HG02973 (cell line): Measurements from ENCODE around the gene TSNAX.
A peak's percentile ranks its signal among the peaks of the same experiment; 100 is the strongest.

Experiments
- ATAC-seq: cut with Tn5 transposase; IDR thresholded peaks from one replicate; pipeline ENCODE4 v1.9.1; 2021; ENCODE audit warnings: moderate library complexity; ENCODE audit not compliant: unreplicated experiment

TSNAX gene

GRCh38 chr1:231597971-231598370 is 69.5 kb downstream of the TSNAX start:
- ATAC-seq: no peak

DNA sequence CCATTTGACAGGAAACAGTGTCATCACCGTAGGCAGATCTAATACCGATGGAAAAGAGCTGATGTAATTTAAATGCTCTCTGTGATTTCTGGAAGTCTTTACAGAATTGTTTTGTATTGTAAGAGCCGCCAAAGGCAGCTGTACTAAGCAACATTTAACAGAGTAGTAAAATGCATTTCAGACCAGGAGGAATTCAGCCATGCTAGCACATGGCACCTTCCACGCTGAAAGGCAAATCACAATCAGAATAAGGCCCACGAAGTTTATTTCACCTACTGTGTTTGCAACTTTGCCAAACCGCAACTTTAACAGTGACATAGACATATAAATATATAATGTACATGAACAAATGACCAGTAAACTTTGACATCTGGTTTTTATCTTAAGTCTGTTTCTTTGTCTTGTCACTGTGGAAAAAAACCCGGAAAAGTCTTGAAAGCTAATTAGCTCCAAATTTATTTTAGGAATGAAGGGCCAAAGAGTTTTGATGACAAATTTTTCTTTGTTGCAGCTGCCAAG is 72.0 kb downstream of the TSNAX start:
- no peak for ATAC-seq

DNA sequence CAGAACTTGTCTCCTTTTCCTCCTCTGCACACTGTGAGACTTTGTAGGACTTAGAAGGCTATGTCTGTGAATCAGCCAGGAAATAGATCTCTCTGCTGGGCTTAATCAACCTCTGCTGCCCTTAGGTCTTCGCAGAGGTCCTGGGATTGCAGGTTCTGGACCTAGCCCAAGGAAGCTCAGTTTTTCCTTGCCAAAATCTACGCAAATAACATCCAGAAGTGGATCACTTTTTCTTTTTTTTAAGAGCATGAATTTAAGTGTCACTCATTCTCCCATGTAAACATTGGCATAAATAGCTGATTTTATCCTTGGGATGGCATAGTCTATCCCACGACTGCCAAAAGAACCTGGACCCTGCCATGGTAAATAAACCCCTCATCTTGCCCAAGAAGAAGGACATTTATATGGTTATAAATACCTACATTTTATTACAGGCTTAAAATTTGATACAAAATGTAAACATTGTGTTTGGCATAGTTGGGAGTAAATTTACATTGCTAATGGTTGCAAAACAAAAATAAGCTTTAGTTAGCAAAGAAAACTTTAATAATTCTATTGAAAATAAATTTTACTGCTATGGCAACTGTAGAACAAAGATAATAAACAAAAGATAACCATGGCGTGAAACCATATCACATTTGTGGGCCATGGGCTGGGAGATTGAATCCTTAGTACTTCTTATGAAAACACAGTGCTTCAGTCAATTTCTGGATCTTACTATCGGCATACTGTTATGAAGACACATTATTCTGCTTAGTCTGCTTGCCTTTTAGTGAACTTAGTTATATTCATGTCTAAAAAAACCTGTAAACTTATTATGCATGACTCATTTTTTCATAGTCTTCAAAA is 73.6 kb downstream of the TSNAX start:
- ATAC-seq: no peak

DNA sequence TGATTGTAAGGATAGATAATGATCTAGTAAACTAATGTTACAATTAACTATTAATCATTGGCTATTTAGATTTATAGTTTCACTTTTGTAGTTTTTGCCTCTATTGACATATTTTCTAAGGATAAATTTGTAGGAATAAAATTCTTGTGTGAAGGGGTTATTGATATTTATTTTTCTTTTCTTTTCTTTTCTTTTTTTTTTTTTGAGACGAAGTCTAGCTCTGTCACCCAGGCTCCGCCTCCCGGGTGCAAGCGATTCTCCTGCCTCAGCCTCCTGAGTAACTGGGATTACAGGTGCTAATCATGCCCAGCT is 74.2 kb downstream of the TSNAX start:
- ATAC-seq: no peak

DNA sequence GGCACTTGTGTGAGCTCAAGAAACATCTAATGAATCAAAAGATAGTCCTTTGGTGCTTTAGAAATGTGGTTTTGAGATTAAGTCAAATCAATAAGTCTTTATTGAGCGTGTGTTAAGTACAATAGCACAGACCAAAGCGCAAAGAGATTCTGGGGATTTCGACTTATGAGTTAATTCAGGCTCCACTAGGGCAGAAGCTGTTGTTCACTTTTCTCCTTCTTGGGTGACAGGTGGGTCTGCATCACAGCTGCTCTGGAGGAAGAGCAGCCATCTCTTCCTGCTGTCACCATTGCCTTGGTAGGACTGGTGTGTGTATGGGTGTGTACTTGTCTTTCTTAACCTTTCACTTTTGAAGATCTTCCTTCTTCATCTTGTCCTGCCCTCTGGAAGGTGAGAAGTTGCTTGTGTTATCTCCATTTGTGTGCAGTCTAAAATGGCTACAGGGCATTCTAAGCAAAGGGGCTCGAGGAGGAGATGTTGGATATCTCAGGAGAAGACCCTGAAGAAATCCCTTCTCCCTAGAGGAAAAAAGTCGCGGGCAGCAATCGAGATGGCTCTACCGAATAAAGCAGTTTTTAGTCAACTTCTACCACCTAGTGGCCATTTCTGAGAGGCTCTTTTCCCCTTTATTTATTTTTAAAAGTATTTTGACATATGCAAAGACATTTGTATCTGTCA is 75.3 kb downstream of the TSNAX start:
- ATAC-seq: peak; percentile 66

- ATAC-seq: no peak
Observed at GRCh38 chr1:231604276-231604621, 75.8 kb downstream of the TSNAX start.

GRCh38 chr1:231605149-231606100 is 77.0 kb downstream of the TSNAX start:
- ATAC-seq: no peak

DNA sequence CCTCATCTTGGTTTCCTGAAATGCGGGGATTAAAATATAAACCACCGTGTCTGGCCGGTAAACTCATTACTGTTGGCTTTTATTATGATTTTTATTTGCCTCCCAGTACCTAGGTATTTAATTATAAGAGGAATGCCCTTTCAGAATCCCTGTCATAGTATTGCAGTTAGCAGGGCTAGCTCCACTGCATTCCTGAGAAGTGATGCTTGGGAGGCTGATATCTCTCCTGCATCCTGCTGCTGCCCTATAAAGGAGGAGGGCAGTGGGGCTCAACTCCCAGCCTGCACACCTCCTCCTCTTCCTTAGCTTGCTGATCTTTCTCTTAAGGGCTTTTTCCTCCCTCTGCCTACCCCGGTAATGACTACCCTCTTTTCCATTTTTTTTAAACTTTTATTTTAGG is 78.2 kb downstream of the TSNAX start:
- ATAC-seq: no peak

DNA sequence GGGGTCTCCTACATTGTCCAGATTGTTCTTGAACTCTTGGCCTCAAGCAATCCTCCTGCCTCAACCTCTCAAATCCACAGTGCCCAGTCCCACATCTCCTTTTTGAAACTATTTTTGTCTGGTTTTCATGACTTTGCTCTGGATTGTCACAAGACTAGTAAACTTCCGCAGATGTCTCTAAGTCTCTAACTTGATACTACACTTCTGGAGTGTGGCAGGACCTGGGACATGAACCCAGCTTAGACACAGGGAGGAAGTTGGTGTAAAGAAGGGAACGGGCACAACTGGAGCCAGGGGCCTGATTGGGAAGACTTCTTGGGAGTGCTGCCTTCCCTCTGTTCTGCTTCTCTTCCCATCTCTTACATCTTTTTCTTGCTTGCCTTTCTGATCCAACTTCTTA is 81.9 kb downstream of the TSNAX start:
- no peak for ATAC-seq

- no peak for ATAC-seq
Observed at GRCh38 chr1:231611111-231611510, 82.6 kb downstream of the TSNAX start.

- no peak for ATAC-seq
Observed at GRCh38 chr1:231611851-231612250, 83.4 kb downstream of the TSNAX start.

GRCh38 chr1:231612393-231613089 is 84.1 kb downstream of the TSNAX start:
- peak; percentile 97 for ATAC-seq

- no peak for ATAC-seq
Observed at GRCh38 chr1:231613419-231614349, 85.2 kb downstream of the TSNAX start.
